ENCODE data around the gene SH2D3A.

SH2D3A gene

GRCh38 chr19:6733338-6734095 lies 33.7 kb downstream of the SH2D3A start:
- no peaks in the 10 kb centered on the region for H3K27me3 ChIP-seq (ENCODE audit: control insufficient read depth, insufficient read depth, low read length)
- no peak overlapping the region for H3K4me3 ChIP-seq (ENCODE audit: low read depth, low read length)
- H3K9ac ChIP-seq (ENCODE audit: low read depth, low read length) = no peak overlapping the region
- peaks cover 5% of the 10 kb centered on the region for H3K4me1 ChIP-seq (ENCODE audit: control insufficient read depth, insufficient read depth, low read length)
- H3K9me3 ChIP-seq (ENCODE audit: control insufficient read depth, insufficient read depth, low read length) = no peaks in the 10 kb centered on the region
- H3K36me3 ChIP-seq (ENCODE audit: control insufficient read depth, insufficient read depth, low read length) = peaks cover 3% of the 10 kb centered on the region

- no peak overlapping the region for H3K4me3 ChIP-seq (ENCODE audit: low read depth, low read length)
- H3K9me3 ChIP-seq (ENCODE audit: control insufficient read depth, insufficient read depth, low read length) = no peaks in the 10 kb centered on the region
- peaks cover 3% of the 10 kb centered on the region for H3K36me3 ChIP-seq (ENCODE audit: control insufficient read depth, insufficient read depth, low read length)
- no peaks in the 10 kb centered on the region for H3K27me3 ChIP-seq (ENCODE audit: control insufficient read depth, insufficient read depth, low read length)
- H3K4me1 ChIP-seq (ENCODE audit: control insufficient read depth, insufficient read depth, low read length) = peaks cover under 1% of the 10 kb centered on the region
- H3K9ac ChIP-seq (ENCODE audit: low read depth, low read length) = no peak overlapping the region
These were observed 34.4 kb downstream of the SH2D3A start for GRCh38 chr19:6732803-6733337.

- Histone ChIP-seq H3K36me3 (ENCODE audit: control insufficient read depth, insufficient read depth, low read length) (peaks cover 3% of the 10 kb centered on the region), H3K4me3 (ENCODE audit: low read depth, low read length) (no peak overlapping the region), H3K4me1 (ENCODE audit: control insufficient read depth, insufficient read depth, low read length) (no peaks in the 10 kb centered on the region), H3K9me3 (ENCODE audit: control insufficient read depth, insufficient read depth, low read length) (no peaks in the 10 kb centered on the region), H3K27me3 (ENCODE audit: control insufficient read depth, insufficient read depth, low read length) (no peaks in the 10 kb centered on the region), H3K9ac (ENCODE audit: low read depth, low read length) (no peak overlapping the region)
These were observed 35.4 kb downstream of the SH2D3A start for GRCh38 chr19:6731822-6732221.

GRCh38 chr19:6730941-6731670 lies 36.1 kb downstream of the SH2D3A start:
- Histone ChIP-seq H3K4me1 (ENCODE audit: control insufficient read depth, insufficient read depth, low read length) (no peaks in the 10 kb centered on the region), H3K9me3 (ENCODE audit: control insufficient read depth, insufficient read depth, low read length) (no peaks in the 10 kb centered on the region), H3K27me3 (ENCODE audit: control insufficient read depth, insufficient read depth, low read length) (no peaks in the 10 kb centered on the region), H3K4me3 (ENCODE audit: low read depth, low read length) (no peak overlapping the region), H3K9ac (ENCODE audit: low read depth, low read length) (no peak overlapping the region), H3K36me3 (ENCODE audit: control insufficient read depth, insufficient read depth, low read length) (peaks cover 3% of the 10 kb centered on the region)

- no peaks in the 10 kb centered on the region for H3K4me1 ChIP-seq (ENCODE audit: control insufficient read depth, insufficient read depth, low read length)
- peaks cover 3% of the 10 kb centered on the region for H3K36me3 ChIP-seq (ENCODE audit: control insufficient read depth, insufficient read depth, low read length)
- H3K9ac ChIP-seq (ENCODE audit: low read depth, low read length) = no peak overlapping the region
- H3K9me3 ChIP-seq (ENCODE audit: control insufficient read depth, insufficient read depth, low read length) = no peaks in the 10 kb centered on the region
- no peaks in the 10 kb centered on the region for H3K27me3 ChIP-seq (ENCODE audit: control insufficient read depth, insufficient read depth, low read length)
- peak overlapping the region; percentile 41 for H3K4me3 ChIP-seq (ENCODE audit: low read depth, low read length)
These were observed 37.0 kb downstream of the SH2D3A start for GRCh38 chr19:6730153-6730804.

GRCh38 chr19:6729573-6730152 lies 37.6 kb downstream of the SH2D3A start:
- Histone ChIP-seq H3K27me3 (ENCODE audit: control insufficient read depth, insufficient read depth, low read length) (no peaks in the 10 kb centered on the region), H3K9ac (ENCODE audit: low read depth, low read length) (no peak overlapping the region), H3K36me3 (ENCODE audit: control insufficient read depth, insufficient read depth, low read length) (peaks cover 3% of the 10 kb centered on the region), H3K4me1 (ENCODE audit: control insufficient read depth, insufficient read depth, low read length) (no peaks in the 10 kb centered on the region), H3K4me3 (ENCODE audit: low read depth, low read length) (peak overlapping the region; percentile 41), H3K9me3 (ENCODE audit: control insufficient read depth, insufficient read depth, low read length) (no peaks in the 10 kb centered on the region)

GRCh38 chr19:6728346-6728745 lies 38.9 kb downstream of the SH2D3A start:
- Histone ChIP-seq H3K4me3 (ENCODE audit: low read depth, low read length) (no peak overlapping the region), H3K9ac (ENCODE audit: low read depth, low read length) (no peak overlapping the region), H3K9me3 (ENCODE audit: control insufficient read depth, insufficient read depth, low read length) (no peaks in the 10 kb centered on the region), H3K4me1 (ENCODE audit: control insufficient read depth, insufficient read depth, low read length) (no peaks in the 10 kb centered on the region), H3K36me3 (ENCODE audit: control insufficient read depth, insufficient read depth, low read length) (peaks cover 3% of the 10 kb centered on the region), H3K27me3 (ENCODE audit: control insufficient read depth, insufficient read depth, low read length) (no peaks in the 10 kb centered on the region)

- Histone ChIP-seq H3K9me3 (ENCODE audit: control insufficient read depth, insufficient read depth, low read length) (no peaks in the 10 kb centered on the region), H3K4me3 (ENCODE audit: low read depth, low read length) (no peak overlapping the region), H3K9ac (ENCODE audit: low read depth, low read length) (no peak overlapping the region), H3K36me3 (ENCODE audit: control insufficient read depth, insufficient read depth, low read length) (no peaks in the 10 kb centered on the region), H3K27me3 (ENCODE audit: control insufficient read depth, insufficient read depth, low read length) (no peaks in the 10 kb centered on the region), H3K4me1 (ENCODE audit: control insufficient read depth, insufficient read depth, low read length) (no peaks in the 10 kb centered on the region)
These were observed 41.6 kb downstream of the SH2D3A start for GRCh38 chr19:6725513-6726231.

- Histone ChIP-seq H3K27me3 (ENCODE audit: control insufficient read depth, insufficient read depth, low read length) (no peaks in the 10 kb centered on the region), H3K4me1 (ENCODE audit: control insufficient read depth, insufficient read depth, low read length) (no peaks in the 10 kb centered on the region), H3K9me3 (ENCODE audit: control insufficient read depth, insufficient read depth, low read length) (no peaks in the 10 kb centered on the region), H3K36me3 (ENCODE audit: control insufficient read depth, insufficient read depth, low read length) (no peaks in the 10 kb centered on the region), H3K4me3 (ENCODE audit: low read depth, low read length) (no peak overlapping the region), H3K9ac (ENCODE audit: low read depth, low read length) (no peak overlapping the region)
These were observed 42.4 kb downstream of the SH2D3A start for GRCh38 chr19:6724631-6725492.

- H3K9me3 ChIP-seq (ENCODE audit: control insufficient read depth, insufficient read depth, low read length) = no peaks in the 10 kb centered on the region
- no peak overlapping the region for H3K4me3 ChIP-seq (ENCODE audit: low read depth, low read length)
- H3K36me3 ChIP-seq (ENCODE audit: control insufficient read depth, insufficient read depth, low read length) = no peaks in the 10 kb centered on the region
- H3K27me3 ChIP-seq (ENCODE audit: control insufficient read depth, insufficient read depth, low read length) = no peaks in the 10 kb centered on the region
- no peak overlapping the region for H3K9ac ChIP-seq (ENCODE audit: low read depth, low read length)
- H3K4me1 ChIP-seq (ENCODE audit: control insufficient read depth, insufficient read depth, low read length) = no peaks in the 10 kb centered on the region
These were observed 43.5 kb downstream of the SH2D3A start for GRCh38 chr19:6723738-6724137.

Data from iPS-15b (cell line).